Adrenal gland (tissue), 12 donors: ENCODE measurements around the gene SPTBN1. TPM values are rescaled to one million over a fixed set of nuclear protein-coding genes. Genes with fewer than 3 reads are reported as not detected.

Experiments used
- DNase-seq, 7 donors: peaks; one replicate each; pipeline ENCODE4 v3.0.0-alpha.2; 2019 to 2020
- H3K27ac ChIP-seq, 5 donors: fragments of 200-600 bp; sonication (generic) in 4 of 5; 1 replicate in 3 of 5; 2 replicates in 2 of 5; pipeline versions ENCODE4 v1.5.1 to v1.8.0; 2016 to 2020; ENCODE audit warnings: mild to moderate bottlenecking in 1 of 5
- H3K27me3 ChIP-seq: fragments of 200-600 bp; 2 replicates; pipeline ENCODE4 v1.8.0; 2021
- H3K36me3 ChIP-seq, 2 donors: fragments of 200-600 bp; replicated peaks in 1 of 2; 1 replicate in 1 of 2; 2 replicates in 1 of 2; pipeline versions ENCODE4 v1.5.1 to v1.8.0; 2018 to 2022
- H3K4me1 ChIP-seq, 2 donors: fragments of 200-600 bp; replicated peaks in 1 of 2; 1 replicate in 1 of 2; 2 replicates in 1 of 2; pipeline versions ENCODE4 v1.5.1 to v1.8.0; 2018 to 2021
- H3K4me3 ChIP-seq, 4 donors: fragments of 200-600 bp; sonication (generic) in 3 of 4; one replicate each; pipeline ENCODE4 v1.5.1; 2016 to 2018
- H3K9me3 ChIP-seq, 3 donors: fragments of 200-600 bp; sonication (generic) in 1 of 3; replicated peaks in 1 of 3; 1 replicate in 2 of 3; 2 replicates in 1 of 3; pipeline versions ENCODE4 v1.5.1 to v1.8.0; 2016 to 2021
- POLR2A ChIP-seq, 2 donors: fragments of 450-650 bp; IDR thresholded peaks; one replicate each; pipeline ENCODE4 v1.6.1; 2017; ENCODE audit warnings: antibody characterized with exemption in 2 of 2, mild to moderate bottlenecking in 2 of 2, moderate library complexity in 1 of 2
- WGBS, 4 donors: extraction: QIAGEN DNeasy Blood & Tissue Kit in 2 of 4; methylation state at CpG; one replicate each; pipeline versions ENCODE4 v1.1.5 to v1.1.7; 2013 to 2017; 5-methylcytosine and 5-hydroxymethylcytosine counted together
- intact Hi-C, 2 donors: fragments of 100-400 bp; cut with DNase I; formaldehyde crosslinking; loops; one replicate each; pipeline versions ENCODE4 v1.14.1 to v1.15.0; 2022 to 2023
- polyA plus RNA-seq, 3 donors: library from polyadenylated mRNA; stranded (reverse); fragments of 200-250 nt in 2 of 3; fragments of 350-450 nt in 1 of 3; fragmentation: Illumina TruSeq in 1 of 3; extraction: RNeasy Lipid Tissue Mini Kit (QIAGEN cat#74804) in 1 of 3; gene quantifications; one replicate each; pipeline ENCODE4 v1.2.3, GENCODE V29; 2013 to 2014
- total RNA-seq, 9 donors: library from RNA; depleted of rRNA in 4 of 9; stranded (reverse); fragments of >200 nt in 4 of 9; fragments of 120-200 nt in 1 of 9; fragmentation: NEBNext Ultra II Directional in 1 of 9; extraction: Animal tissue kit (Norgen Biotek cat#: 25700) in 1 of 9; gene quantifications; one replicate each; pipeline versions ENCODE4 v1.1.0 to v1.2.4, GENCODE V29; 2013 to 2023
- TF ChIP-seq, protein P1 (sequence below), 6 experiments: fragments of 450-650 bp in 4 of 6; fragments of 200-600 bp in 2 of 6; sonication (generic) in 1 of 6; IDR thresholded peaks; 1 replicate in 5 of 6; 2 replicates in 1 of 6; pipeline versions ENCODE4 v1.5.1 to v1.8.0; 2016 to 2021; ENCODE audit warnings: antibody characterized with exemption in 6 of 6, mild to moderate bottlenecking in 2 of 6, moderate library complexity in 1 of 6
- donor health status: healthy with polysubstance abuse.
- donor health status: Bipolar disorder and iron deficiency.
- donor health status: DM: yes; HTN: yes; CAD: no.
- donor health status: DM: no; HTN: no; CAD: no.
- donor health status: DM: no; HTN: no; CAD: no.
- donor health status: DM: yes; HTN: yes; CAD: no.

Gene SPTBN1
- total and polyA plus RNA-seq, 12 donors: 72.9 to 653 (median 493) TPM

- TF ChIP-seq POLR2A (IDR thresholded peaks at IDR 0.05): no peak
- TF ChIP-seq, protein P1, sequence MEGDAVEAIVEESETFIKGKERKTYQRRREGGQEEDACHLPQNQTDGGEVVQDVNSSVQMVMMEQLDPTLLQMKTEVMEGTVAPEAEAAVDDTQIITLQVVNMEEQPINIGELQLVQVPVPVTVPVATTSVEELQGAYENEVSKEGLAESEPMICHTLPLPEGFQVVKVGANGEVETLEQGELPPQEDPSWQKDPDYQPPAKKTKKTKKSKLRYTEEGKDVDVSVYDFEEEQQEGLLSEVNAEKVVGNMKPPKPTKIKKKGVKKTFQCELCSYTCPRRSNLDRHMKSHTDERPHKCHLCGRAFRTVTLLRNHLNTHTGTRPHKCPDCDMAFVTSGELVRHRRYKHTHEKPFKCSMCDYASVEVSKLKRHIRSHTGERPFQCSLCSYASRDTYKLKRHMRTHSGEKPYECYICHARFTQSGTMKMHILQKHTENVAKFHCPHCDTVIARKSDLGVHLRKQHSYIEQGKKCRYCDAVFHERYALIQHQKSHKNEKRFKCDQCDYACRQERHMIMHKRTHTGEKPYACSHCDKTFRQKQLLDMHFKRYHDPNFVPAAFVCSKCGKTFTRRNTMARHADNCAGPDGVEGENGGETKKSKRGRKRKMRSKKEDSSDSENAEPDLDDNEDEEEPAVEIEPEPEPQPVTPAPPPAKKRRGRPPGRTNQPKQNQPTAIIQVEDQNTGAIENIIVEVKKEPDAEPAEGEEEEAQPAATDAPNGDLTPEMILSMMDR (IDR thresholded peaks at IDR 0.05): no peak
- Histone ChIP-seq H3K36me3 (peaks cover 0 to 9% of the 10 kb centered on the region in 2 donors), H3K4me3 (no peak overlapping the region), H3K4me1 (peaks cover 34 to 76% of the 10 kb centered on the region in 2 donors), H3K9me3 (no peaks in the 10 kb centered on the region), H3K27ac (peak overlapping the region in 3 of 5 donors; percentile 9 to 82 (median 82)), H3K27me3 (no peaks in the 10 kb centered on the region)
- whole genome bisulfite sequencing, 4 donors: 88 to 95% (median 88%) methylated on average over 13 of the region's 13 CpGs
- no peak for DNase-seq
- intact Hi-C loops: no loop called here
These were observed 139.2 kb downstream of the SPTBN1 start for GRCh38 chr2:54595161-54595803.

GRCh38 chr2:54595999-54596902 lies 140.1 kb downstream of the SPTBN1 start:
- DNase-seq: peak in 2 of 7 donors; percentile 51 to 54
- Histone ChIP-seq H3K27me3 (no peaks in the 10 kb centered on the region), H3K36me3 (peaks cover 0 to 9% of the 10 kb centered on the region in 2 donors), H3K4me3 (no peak overlapping the region), H3K27ac (peak overlapping the region in 4 of 5 donors; percentile 12 to 82 (median 70)), H3K4me1 (peaks cover 34 to 79% of the 10 kb centered on the region in 2 donors), H3K9me3 (no peaks in the 10 kb centered on the region)
- WGBS, 4 donors: 49 to 60% (median 57%) methylated on average over 11 to 15 of the region's 15 CpGs
- intact Hi-C loops: no loop called here
- TF ChIP-seq, protein P1 (IDR thresholded peaks at IDR 0.05): no peak

DNA sequence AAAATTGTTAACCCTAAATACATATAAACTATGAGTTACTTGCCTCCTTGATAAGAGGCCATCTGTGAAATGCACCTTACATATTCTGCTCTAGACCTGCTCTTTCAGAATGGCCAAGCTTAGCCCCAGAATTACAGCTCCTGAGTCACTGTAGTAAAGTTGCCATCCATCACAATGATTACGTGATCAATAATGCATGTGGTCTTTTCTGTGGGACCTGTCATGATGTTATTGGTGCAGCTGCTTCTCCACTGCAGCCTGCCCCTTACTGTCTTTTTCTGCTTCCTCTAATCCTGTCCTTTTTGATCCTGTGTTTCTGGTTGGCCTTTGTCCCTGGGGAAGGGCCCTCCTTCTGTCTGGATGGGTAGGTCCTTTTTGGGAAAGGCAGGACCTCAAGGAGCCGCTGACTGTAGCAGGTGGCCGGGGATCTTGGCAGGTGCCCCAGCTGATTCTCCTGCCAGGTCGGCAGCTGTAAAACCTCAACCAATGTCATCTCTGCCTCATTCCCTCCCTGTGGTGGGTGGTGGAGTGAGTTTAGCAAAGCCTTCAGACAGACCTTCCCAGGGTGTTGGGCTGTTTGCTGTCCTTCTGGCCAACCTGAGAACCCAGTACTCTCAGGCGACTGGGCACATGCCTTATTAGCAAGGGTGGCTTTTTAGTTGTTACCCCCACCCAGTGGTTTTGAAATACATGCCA lies 141.2 kb downstream of the SPTBN1 start:
- DNase-seq: peak; percentile 52 to 80 (median 73)
- intact Hi-C loops: no loop called here
- Histone ChIP-seq H3K4me1 (peaks cover 41 to 80% of the 10 kb centered on the region in 2 donors), H3K4me3 (no peak overlapping the region), H3K36me3 (peaks cover 0 to 9% of the 10 kb centered on the region in 2 donors), H3K27ac (peak overlapping the region in 4 of 5 donors; percentile 1 to 82 (median 70)), H3K27me3 (no peaks in the 10 kb centered on the region), H3K9me3 (no peaks in the 10 kb centered on the region)
- WGBS, 4 donors: 24 to 38% (median 31%) methylated on average over 5 of the region's 5 CpGs
- peak in 1 of 2 donors; percentile 30 for TF ChIP-seq POLR2A (IDR thresholded peaks at IDR 0.05)
- TF ChIP-seq, protein P1 (IDR thresholded peaks at IDR 0.05): no peak
